LHCN-M2 (cell line): ENCODE data around the gene CBX6. TPM values are rescaled to one million over a fixed set of nuclear protein-coding genes. Genes with fewer than 3 reads are reported as not detected.

Experiments used
- DNase-seq: peaks from one replicate; pipeline ENCODE4 v3.0.0-alpha.2; 2012; ENCODE audit warnings: low read depth
- polyA plus RNA-seq: library from polyadenylated mRNA; unstranded; fragments of >200 nt; gene quantifications from one replicate; pipeline ENCODE4 v1.2.1, GENCODE V29; 2012; ENCODE audit warnings: missing spikeins
- total RNA-seq: library from RNA; depleted of rRNA; stranded (reverse); fragments of >200 nt; gene quantifications from 2 replicates; pipeline ENCODE4 v1.2.3, GENCODE V29; 2014; rRNA removed

The CBX6 gene
- 29.0 TPM in 2 replicates for total RNA-seq
- 19.7 TPM for polyA plus RNA-seq

DNA sequence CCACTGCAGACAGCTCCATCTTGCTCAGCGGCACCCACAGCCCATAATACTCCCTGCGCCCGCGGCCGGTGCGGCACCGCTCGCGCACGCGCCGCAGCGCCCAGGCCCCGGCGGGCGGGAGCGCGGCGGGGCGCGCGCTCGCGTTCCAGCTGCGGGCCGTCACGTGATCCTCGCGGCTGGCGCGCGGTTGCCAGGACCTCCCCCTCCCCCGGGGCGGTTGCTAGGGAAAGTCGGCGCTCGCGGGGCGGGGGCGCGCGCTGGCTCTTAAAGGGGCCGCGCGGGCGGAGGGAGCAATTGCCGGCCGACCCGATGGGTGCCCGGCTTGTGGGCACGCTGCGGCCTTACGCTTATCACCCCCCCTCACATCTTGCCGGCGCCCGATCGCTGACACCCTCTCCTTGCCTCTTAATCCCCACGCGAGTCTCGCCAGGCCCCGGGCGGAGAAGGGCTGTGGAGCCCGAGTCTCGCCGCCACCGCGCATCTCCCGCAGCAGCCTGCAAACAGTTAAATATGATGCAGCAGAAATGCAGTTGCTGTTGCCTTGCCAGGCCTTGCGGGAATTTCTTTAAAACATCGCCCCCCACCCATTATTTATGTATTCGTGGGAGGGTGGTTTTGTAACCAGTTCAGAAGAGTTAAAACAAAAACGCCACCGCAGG lies at the start of gene CBX6:
Gene CBX6, minus strand, starts transcription at position 45 of the 659 bp plus-strand sequence. Its CDS starts 26 bp downstream, at position 19.
- DNase-seq, result peak; percentile 87

DNA sequence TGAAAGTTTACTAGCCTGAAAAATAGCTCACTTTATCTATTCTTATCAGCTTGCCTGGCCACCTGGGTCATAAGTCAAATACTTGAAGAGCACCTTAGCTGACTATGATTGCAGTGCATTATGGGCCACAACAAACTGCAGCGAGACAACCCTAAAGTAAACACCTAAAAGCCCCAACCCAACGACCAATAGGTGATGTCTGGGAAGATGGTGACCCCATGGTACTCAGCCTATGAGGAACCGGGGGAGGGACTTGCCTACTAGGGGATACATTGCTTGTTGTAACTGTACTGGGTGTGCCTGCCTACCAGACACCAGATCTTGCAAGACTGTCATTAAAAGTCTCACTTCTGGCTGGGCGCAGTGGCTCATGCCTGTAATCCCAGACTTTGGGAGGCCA lies 49.8 kb upstream of the CBX6 start:
- no peak for DNase-seq

GRCh38 chr22:38921120-38921519 lies 49.1 kb upstream of the CBX6 start:
- DNase-seq, result no peak

DNA sequence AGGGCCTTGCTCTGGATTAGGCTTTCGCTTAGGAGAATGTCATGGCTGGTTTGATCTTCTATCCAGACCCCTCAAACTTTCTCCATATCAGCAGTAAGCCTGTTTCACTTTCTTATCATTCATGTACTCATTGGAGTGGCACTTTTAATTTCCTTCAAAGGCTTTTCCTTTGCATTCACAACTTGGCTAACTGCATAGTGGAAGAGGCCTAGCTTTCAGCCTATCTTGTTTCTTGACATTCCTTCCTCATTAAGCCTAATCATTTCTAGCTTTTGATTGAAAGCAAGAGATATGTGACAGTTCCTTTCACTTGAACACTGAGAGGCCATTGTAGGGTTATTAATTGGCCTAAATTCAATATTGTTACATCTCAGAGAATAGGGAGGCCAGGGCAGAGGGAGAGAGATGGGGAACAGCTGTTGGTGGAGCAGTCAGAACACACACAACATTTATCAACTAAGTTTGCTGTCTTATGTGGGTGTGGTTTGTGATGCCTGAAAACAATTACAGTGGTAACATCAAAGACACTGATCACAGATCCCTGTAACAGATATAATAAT lies 47.7 kb upstream of the CBX6 start:
- DNase-seq, result no peak

DNA sequence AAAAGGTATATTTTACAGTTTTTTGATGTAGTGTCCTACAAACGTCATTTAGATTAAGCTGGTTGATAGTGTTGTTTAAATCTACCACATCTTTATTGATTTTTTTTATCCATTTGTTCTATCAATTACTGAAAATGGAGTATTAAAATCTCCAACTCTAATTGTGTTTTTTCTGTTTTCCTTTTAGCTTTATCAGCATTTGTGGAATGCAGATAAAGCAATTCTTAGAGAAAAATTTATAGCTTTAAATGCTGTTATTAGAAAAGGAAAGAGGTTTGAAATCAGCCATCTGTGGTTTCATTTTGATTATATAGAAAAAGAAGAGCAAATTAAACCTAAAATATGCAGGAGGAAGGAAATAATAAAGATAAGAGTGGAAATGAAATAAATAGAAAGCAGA lies 39.4 kb upstream of the CBX6 start:
- DNase-seq, result no peak

DNA sequence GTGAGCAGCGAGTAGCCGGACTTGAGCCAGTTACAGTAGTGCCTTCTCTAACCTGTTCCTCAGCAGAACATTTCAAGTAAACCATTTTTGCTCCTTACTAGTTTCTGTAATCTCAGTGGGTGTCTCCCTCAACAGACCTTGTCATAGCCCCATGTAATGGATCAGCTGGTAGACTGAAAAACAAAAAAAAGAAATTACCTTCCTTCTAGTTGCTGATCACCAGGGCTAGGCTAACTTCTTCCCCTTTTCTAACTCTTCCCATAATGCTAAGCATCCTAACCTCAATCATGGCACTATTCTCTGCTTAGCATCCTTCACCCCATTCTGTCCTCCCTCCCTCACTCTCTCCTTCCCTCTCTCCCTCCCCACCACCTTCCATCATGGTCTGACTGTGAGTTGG lies 35.8 kb upstream of the CBX6 start:
- DNase-seq, result no peak

GRCh38 chr22:38906052-38906451 lies 34.0 kb upstream of the CBX6 start:
- DNase-seq, result no peak

DNA sequence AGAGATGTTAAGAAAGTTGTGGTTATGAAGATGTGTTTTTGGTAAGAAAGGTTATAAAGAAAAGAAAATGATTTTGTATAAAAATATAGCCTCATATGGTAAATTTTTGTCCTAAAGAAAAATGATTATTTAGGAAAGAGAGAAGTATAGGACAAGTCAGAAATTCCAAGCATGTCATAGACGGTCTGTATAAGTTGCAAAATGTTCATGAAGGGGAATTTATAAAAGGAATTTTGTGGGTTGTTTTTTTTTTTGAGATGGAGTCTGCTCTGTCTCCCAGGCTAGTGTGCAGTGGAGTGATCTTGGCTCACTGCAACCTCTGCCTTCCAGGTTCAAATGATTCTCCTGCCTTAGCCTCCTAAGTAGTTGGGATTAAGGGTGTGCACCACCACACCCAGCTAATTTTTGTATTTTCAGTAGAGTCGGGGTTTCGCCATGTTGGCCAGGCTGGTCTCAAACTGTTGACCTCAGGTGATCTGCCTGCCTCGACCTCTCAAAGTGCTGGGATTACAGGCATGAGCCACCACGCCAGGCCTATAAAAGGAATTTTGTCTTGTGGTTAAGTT lies 32.1 kb upstream of the CBX6 start:
- peak; percentile 28 for DNase-seq

DNA sequence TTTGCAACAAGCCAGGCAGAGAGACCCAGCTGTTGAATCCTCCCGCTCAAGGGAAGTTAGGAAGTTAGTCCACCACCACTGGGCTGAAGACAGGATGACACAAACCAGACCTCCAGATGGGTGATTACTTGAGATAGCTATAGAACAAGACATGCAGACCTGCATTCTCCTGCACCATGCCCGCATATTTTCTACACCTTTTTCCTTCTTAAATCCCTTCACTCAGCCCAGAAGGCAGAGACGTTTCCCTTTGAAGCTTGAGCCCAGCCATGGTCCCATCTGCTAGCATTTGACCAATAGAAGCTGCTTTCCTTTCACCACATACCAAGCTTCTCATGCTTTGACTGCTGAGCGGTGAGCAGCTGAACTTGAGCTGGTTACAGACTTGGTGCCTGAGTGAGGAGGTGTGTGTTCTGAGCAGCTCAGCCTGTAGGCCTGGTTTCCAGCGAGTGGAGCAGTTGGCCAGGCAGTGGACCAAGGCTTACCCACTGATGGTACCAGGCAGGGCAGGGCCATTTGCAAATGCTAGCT lies 29.2 kb upstream of the CBX6 start:
- DNase-seq, result no peak

DNA sequence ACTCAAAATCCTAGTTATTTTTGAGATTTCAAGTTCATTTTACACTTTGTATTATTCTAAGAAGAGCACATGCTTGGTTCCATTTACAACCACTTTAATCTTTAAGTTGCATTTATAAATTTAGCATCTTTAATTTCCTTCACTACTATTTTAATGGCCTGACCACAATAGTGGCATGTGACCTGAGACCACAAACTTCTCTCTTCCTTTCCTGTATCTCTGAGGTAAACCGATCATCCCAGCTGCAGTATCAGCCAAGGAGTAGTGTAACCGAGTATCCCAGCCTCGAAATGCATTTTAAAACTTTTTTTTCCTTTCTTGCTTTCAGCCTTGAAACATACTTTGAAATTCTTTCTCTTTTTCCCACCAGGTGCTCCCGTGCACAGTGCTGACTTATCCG lies 28.7 kb upstream of the CBX6 start:
- DNase-seq, result no peak

GRCh38 chr22:38891256-38891655 lies 19.2 kb upstream of the CBX6 start:
- no peak for DNase-seq

DNA sequence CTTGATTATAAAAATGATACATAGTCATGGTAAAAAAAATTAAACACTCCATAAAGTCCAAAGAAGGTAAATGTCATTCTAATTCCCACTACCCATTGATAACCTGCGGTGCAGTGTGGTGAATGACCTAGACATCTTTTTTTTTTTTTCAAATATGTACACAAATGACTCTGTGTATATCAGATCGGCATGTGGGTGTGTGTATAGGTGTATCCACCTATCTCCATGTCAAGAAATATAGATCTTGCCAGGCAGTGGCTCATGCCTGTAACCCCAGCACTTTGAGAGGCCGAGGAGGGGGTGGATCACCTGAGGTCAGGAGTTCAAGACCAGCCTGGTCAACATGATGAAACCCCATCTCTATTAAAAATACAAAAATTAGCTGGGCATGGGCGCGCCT lies 18.4 kb upstream of the CBX6 start:
- no peak for DNase-seq

- no peak for DNase-seq
Observed at GRCh38 chr22:38886333-38886732, 14.3 kb upstream of the CBX6 start.

GRCh38 chr22:38882972-38883622 lies 11.1 kb upstream of the CBX6 start:
- DNase-seq, result no peak

DNA sequence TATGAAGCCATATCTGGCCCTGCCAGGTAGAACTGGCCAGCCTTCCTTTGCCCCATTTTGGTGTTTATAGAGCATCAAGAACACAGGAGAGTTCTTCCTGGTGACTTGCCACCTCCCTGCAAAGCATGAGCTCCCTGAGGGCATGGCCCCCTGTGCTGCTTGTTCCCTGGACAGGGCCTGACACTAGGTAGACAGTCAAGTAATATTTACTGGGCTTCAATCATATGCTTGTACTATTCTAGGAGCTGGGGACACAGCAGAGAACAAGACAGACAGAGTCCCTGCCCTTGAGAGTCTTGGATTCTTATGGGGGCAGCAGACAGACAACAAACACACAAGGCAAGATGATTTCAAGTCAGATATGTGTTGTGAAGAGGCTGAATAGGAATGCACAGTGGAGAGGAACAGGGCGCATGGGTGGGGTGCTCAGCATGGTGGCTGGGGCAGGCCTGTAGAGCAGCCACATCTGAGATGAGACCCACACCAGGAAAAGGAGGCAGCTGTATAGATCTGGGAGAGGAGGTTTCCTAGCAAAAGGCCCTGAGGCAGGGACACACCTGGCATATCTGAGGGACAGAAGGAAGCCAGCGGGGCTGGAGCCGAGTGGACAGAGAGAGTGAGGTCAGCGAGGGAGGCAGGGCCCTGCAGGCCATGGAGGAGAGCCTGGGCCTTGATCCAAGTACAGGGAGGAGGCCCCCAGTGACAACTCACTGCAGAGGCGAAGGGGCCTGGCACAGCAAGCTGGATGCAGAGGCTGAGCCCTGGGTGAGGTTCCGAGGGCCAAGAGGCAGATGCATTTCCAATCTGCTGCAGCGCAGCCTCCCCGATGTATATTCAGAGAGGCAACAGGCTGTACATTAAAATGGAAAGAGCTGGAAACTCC lies 10.2 kb upstream of the CBX6 start:
- no peak for DNase-seq

- DNase-seq, result peak; percentile 69
Observed at GRCh38 chr22:38881464-38881871, 9.5 kb upstream of the CBX6 start.

GRCh38 chr22:38879961-38880360 lies 7.9 kb upstream of the CBX6 start:
- DNase-seq, result no peak

DNA sequence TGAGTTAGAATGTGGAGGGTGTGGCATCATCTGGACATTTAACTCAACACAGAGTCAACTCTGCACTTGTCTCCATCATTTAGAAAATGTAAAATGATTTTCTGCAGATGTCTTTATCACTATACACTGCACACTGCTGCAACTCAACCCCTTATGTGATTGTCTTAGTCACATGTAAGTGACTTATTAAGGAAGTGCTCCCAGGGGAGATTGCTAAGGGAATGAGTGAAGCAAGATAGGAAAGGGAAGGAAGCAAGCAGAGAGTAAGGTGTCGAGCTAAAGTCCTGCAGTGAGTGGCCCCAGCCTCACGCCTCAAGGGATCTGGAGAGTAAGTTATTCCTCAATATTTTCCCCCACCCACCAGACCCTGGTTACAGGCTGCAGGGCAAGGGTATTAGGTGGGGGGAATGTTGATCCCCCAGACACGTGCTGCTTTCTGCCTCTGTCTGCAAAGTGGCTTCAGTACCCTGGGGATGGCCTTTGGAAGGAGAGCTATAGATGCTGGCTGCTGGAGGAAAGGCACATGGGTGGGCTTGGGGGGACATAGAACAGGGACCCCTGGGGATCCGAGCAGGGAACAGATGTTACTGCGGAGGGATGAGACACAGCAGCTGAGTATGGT lies 7.2 kb upstream of the CBX6 start:
- DNase-seq, result no peak

DNA sequence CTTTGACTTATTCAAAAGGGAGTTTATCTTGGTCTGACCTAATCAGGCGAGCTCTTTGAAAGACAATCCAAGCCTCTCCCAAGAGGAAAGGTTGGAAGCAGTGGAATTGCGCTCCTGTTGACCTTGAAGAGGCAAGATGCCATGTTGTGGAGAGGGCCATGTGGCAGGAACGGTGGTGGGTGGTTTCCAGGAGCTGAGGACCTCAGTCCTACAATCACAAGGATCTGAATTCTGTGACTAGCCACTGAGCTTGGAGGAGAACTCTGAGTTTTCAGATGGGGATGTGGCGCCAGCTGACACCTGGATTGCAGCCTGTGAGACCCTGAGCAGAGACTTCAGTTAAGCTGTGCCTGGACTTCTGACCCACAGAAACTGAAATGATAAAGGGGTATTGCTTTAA lies 6.0 kb upstream of the CBX6 start:
- DNase-seq, result no peak

GRCh38 chr22:38874529-38875222 lies 2.7 kb upstream of the CBX6 start:
- DNase-seq, result no peak
